D721Med (cell line): ENCODE results near the gene ZNF850.
"Not testable (repeated sequence)": the region's sequence is repeated elsewhere in the genome, so short reads cannot be mapped to it uniquely, and the experiment has no call there.

Source experiments
- DNase-seq: peaks from one replicate; pipeline ENCODE4 v3.0.0; 2011; ENCODE audit warnings: low spot score; ENCODE audit not compliant: insufficient read length
- FAIRE-seq: peaks from 2 replicates; lab custom pipeline; 2011; peaks lifted over from hg19 to GRCh38; lab: Jason Lieb, UNC
- CTCF ChIP-seq: IDR thresholded peaks from 2 replicates; pipeline ENCODE4 v1.5.1; 2012; ENCODE audit warnings: mild to moderate bottlenecking, control low read depth; ENCODE audit not compliant: insufficient read depth; ENCODE audit errors: missing control alignments

Gene ZNF850

GRCh38 chr19:36775768-36776167, 3.2 kb upstream of the ZNF850 start:
- DNase-seq (no peak), FAIRE-seq (no peak)

DNA sequence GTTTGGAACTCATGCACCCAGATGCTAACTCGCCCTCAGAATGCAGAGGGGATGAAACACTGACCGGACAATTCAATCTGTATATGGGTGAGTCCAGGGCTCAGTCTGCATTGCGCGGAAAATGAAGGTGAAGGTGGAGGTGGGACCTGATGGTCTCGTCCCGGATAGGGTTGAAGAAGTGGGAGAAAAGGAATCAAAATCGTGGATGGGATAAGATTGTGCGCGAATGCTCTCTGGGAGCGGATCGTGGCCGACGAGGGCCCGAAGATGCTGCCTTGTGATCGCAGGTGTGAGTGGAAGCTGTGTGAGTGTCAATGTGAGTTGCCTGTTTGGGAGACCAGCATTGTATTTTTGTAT, 594 bp upstream of the ZNF850 start:
- DNase-seq (no peak), FAIRE-seq (no peak)
- TF ChIP-seq CTCF = no peak

More at GRCh38 chr19:36775768-36776167, 3.2 kb upstream of the ZNF850 start:
- TF ChIP-seq CTCF = no peak

- peak; percentile 36 for DNase-seq
- FAIRE-seq = no peak
- no peak for TF ChIP-seq CTCF
Measured at GRCh38 chr19:36771261-36772231, 1.1 kb downstream of the ZNF850 start.

DNA sequence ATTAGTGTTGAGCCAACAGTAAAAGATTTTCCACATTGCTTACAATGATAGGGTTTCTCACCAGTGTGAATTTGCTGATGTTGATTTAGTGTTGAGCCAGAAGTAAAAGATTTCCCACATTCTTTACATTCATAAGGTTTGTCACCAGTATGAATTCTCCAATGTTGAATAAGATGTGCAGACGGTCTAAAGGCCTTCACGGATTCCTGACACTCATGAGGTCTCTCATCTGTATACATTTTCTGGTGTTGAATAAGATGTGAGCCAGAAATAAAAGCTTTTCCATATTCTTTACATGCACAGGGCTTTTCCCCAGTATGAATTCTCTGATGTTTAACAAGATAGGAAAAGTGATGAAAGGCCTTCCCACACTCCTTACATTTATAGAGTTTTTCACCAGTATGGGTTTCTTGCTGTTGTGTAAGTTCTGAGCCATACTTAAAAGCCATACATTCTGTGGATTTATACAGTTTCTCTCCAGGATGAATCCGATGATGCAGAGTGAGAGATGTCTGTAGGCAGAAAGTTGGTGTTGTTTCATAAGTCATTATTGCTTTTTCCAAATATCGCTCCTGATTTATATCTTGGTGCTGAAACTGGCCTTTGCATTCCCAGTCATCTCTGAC, 22.4 kb downstream of the ZNF850 start:
- DNase-seq (no peak), FAIRE-seq (no peak)
- TF ChIP-seq CTCF = no peak

GRCh38 chr19:36749613-36750012, 23.0 kb downstream of the ZNF850 start:
- not testable (repeated sequence) for DNase-seq, FAIRE-seq

- TF ChIP-seq CTCF = no peak
- DNase-seq = no peak
- peak; percentile 69 for FAIRE-seq
Measured at GRCh38 chr19:36748431-36749275, 24.0 kb downstream of the ZNF850 start.

DNA sequence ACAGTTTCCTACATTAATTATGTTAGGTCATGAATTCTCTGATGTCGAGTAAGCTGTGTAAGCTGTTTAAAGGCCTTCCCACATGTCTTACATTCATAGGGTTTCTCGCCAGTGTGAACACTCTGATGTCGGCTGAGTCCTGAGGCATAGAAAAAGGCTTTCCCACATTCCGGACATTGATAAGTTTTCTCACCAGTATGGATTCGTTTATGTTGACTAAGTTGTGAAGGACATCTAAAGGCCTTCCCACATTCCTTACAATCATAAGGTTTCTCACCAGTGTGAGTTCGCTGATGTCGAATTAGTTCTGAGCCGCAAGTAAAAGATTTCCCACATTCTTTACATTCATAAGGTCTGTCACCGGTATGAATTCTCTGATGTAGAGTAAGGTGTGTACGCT, 24.9 kb downstream of the ZNF850 start:
- no peak for FAIRE-seq
- DNase-seq = no peak
- no peak for TF ChIP-seq CTCF
